Stomach (tissue), 4 donors: ENCODE results near the gene RAB3C.

Experiments
- CTCF ChIP-seq, 7 experiments: fragments of 450-650 bp in 4 of 7; fragments of 200-600 bp in 3 of 7; sonication (generic) in 3 of 7; IDR thresholded peaks; one replicate each; pipeline ENCODE4 v1.5.1; 2016 to 2019; ENCODE audit warnings: antibody characterized with exemption in 7 of 7, control low read depth in 2 of 7, mild to moderate bottlenecking in 1 of 7
- POLR2A ChIP-seq, 4 donors: fragments of 450-650 bp; IDR thresholded peaks; one replicate each; pipeline ENCODE4 v1.6.1; 2016; ENCODE audit warnings: antibody characterized with exemption in 4 of 4, control low read depth in 2 of 4, mild to moderate bottlenecking in 1 of 4, moderate library complexity in 1 of 4
- POLR2AphosphoS5 ChIP-seq, 3 donors: sonication (generic); formaldehyde crosslinking; IDR thresholded peaks; one replicate each; pipeline ENCODE4 v1.6.1; 2016; ENCODE audit warnings: antibody characterized with exemption in 3 of 3

- no peak for TF ChIP-seq CTCF (IDR thresholded peaks at IDR 0.05)
- no peak for TF ChIP-seq POLR2A (IDR thresholded peaks at IDR 0.05)
- no peak for TF ChIP-seq POLR2AphosphoS5 (IDR thresholded peaks at IDR 0.05)
These were observed 52.5 kb downstream of the RAB3C start for GRCh38 chr5:58635416-58635815.
